Hepatocyte (in vitro differentiated cells): ENCODE measurements around the gene UBQLN3.

ENCODE experiments used
- CTCF ChIP-seq: fragments of 200-600 bp; sonication (generic); IDR thresholded peaks from 2 replicates; pipeline ENCODE4 v1.5.1; 2016; ENCODE audit warnings: antibody characterized with exemption, mild to moderate bottlenecking; ENCODE audit not compliant: poor library complexity
- EZH2 ChIP-seq: fragments of 200-600 bp; sonication (generic); IDR thresholded peaks from 2 replicates; pipeline ENCODE4 v1.6.1; 2016; ENCODE audit warnings: antibody characterized with exemption, mild to moderate bottlenecking, borderline replicate concordance
- EZH2phosphoT487 ChIP-seq: fragments of 200-600 bp; sonication (generic); IDR thresholded peaks from one replicate; pipeline ENCODE4 v1.6.1; 2018; ENCODE audit warnings: antibody characterized with exemption, mild to moderate bottlenecking, low read depth, moderate library complexity; ENCODE audit not compliant: unreplicated experiment, severe bottlenecking

DNA sequence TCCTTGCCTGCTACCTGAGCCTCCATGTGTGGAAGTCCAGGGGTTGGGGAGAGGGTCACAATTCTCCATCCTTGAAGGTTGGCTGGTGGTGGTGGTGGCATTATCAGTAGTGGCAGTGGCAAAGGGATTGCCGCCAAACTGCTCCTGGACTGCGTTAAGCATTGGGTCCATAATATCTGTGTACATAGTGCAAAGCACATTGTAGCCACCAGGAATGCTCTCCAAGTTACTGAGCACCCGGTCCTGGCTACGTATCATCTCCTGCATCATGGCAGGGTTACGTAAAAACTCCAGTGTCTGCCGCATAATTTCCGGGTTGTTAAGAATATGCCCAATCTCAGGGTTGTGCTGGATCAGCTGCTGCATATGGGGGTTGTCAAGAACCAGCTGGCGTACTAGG is 1.2 kb downstream of the UBQLN3 start:
- TF ChIP-seq CTCF (no peak), EZH2 (no peak), EZH2phosphoT487 (no peak)
